K562 (cell line): ENCODE measurements around the gene CLCN4. TPM values are rescaled to one million over a fixed set of nuclear protein-coding genes. Genes with fewer than 3 reads are reported as not detected.

Source experiments
- ATAC-seq: fragments of 200-7000 bp; cut with Tn5 transposase; 3 replicates; pipeline ENCODE4 v1.9.1; 2020; ENCODE audit warnings: moderate library complexity
- BruUV-seq: library from RNA; stranded (reverse); fragments of 400-500 nt; replicated peaks from 2 replicates; lab custom pipeline; 2021; lab: Mats Ljungman, UMichigan
- CTCF ChIA-PET: fragments of 300-600 bp; formaldehyde crosslinking; extraction: SDS; loops from one replicate; lab custom pipeline; 2021; ENCODE audit warnings: low intra/inter-chr PET ratio; lab: Yijun Ruan, JAX
- POLR2A ChIA-PET: fragments of 300-600, 350-650 bp; sonication (Branson Sonifier 250); formaldehyde crosslinking; extraction: SDS; loops from one replicate; lab custom pipeline; 2021; ENCODE audit warnings: antibody characterized with exemption, inconsistent platforms; lab: Yijun Ruan, JAX
- DNase-seq, 4 experiments: peaks; one replicate each; pipeline versions ENCODE4 v3.0.0 to v3.0.0-alpha.2; 2011 to 2018; ENCODE audit warnings: low spot score in 3 of 4, mixed read lengths in 3 of 4; ENCODE audit errors: extremely low read depth in 1 of 4
- FAIRE-seq: peaks from 2 replicates; lab custom pipeline; 2011; peaks lifted over from hg19 to GRCh38; lab: Jason Lieb, UNC
- H2AFZ ChIP-seq: 2 replicates; pipeline ENCODE4 v1.6.0; 2011; ENCODE audit warnings: low read depth, low read length, control low read depth, inconsistent platforms
- H3K27ac ChIP-seq: fragments of 200-600 bp; 3 replicates; pipeline ENCODE4 v1.8.0; 2011; ENCODE audit warnings: low read depth, mild to moderate bottlenecking, control low read depth, inconsistent platforms, low read length, moderate library complexity, mixed read lengths; ENCODE audit errors: extremely low read depth
- H3K27me3 ChIP-seq, 2 experiments: fragments of 300-600 bp in 1 of 2; 2 replicates in 1 of 2; 3 replicates in 1 of 2; pipeline versions ENCODE4 v1.6.0 to v1.8.0; 2011; ENCODE audit warnings: inconsistent platforms in 2 of 2, low read length in 2 of 2, mild to moderate bottlenecking in 1 of 2, mixed read lengths in 1 of 2, moderate library complexity in 1 of 2; ENCODE audit not compliant: control insufficient read depth in 2 of 2, insufficient read depth in 2 of 2
- H3K36me3 ChIP-seq: fragments of 300-600 bp; 3 replicates; pipeline ENCODE4 v1.8.0; 2011; ENCODE audit warnings: mild to moderate bottlenecking, low read length, inconsistent platforms; ENCODE audit not compliant: control insufficient read depth, insufficient read depth
- H3K4me1 ChIP-seq, 2 experiments: fragments of 200-600 bp in 1 of 2; replicated peaks in 1 of 2; 2 replicates in 1 of 2; 3 replicates in 1 of 2; pipeline versions ENCODE4 v1.5.1 to v1.8.0; 2011; ENCODE audit warnings: inconsistent platforms in 2 of 2, low read length in 2 of 2, mild to moderate bottlenecking in 1 of 2, mixed read lengths in 1 of 2, moderate library complexity in 1 of 2; ENCODE audit not compliant: control insufficient read depth in 2 of 2, insufficient read depth in 2 of 2
- H3K4me2 ChIP-seq: 2 replicates; pipeline ENCODE4 v1.6.1; 2011; ENCODE audit warnings: low read length, control low read depth, inconsistent platforms, mixed read lengths; ENCODE audit not compliant: insufficient read depth
- H3K4me3 ChIP-seq: fragments of 200-600 bp; sonication (generic), shearing (Covaris generic); 2 replicates; pipeline ENCODE4 v1.5.1; 2016; ENCODE audit warnings: control low read depth, inconsistent platforms
- H3K79me2 ChIP-seq: fragments of 200-600 bp; 3 replicates; pipeline ENCODE4 v1.8.0; 2011; ENCODE audit warnings: low read length, inconsistent platforms; ENCODE audit not compliant: control insufficient read depth, insufficient read depth
- H3K9ac ChIP-seq, 2 experiments: 2 replicates each; pipeline versions ENCODE4 v1.6.0 to v1.6.1; 2011; ENCODE audit warnings: low read depth in 2 of 2, low read length in 2 of 2, control low read depth in 1 of 2, inconsistent platforms in 1 of 2, mild to moderate bottlenecking in 1 of 2, mixed read lengths in 1 of 2; ENCODE audit not compliant: insufficient read depth in 1 of 2
- H3K9me1 ChIP-seq: one replicate; pipeline ENCODE4 v1.6.0; 2011; ENCODE audit warnings: inconsistent platforms, mild to moderate bottlenecking, low read length, moderate library complexity; ENCODE audit not compliant: control insufficient read depth, insufficient read depth
- H3K9me3 ChIP-seq: replicated peaks from 2 replicates; pipeline ENCODE4 v1.5.1; 2011; ENCODE audit warnings: low read depth, low read length, inconsistent platforms; ENCODE audit not compliant: control insufficient read depth, insufficient read depth
- H4K20me1 ChIP-seq: replicated peaks from 2 replicates; pipeline ENCODE4 v1.6.1; 2011; ENCODE audit warnings: low read length, inconsistent platforms, mixed read lengths; ENCODE audit not compliant: control insufficient read depth, insufficient read depth
- IFI16 ChIP-seq: fragments of 250-450 bp; sonication (Bioruptor Pico); IDR thresholded peaks from 2 replicates; pipeline ENCODE4 v2.1.2; 2022; ENCODE audit warnings: mild to moderate bottlenecking, inconsistent platforms
- KHSRP ChIP-seq: fragments of 450-650 bp; IDR thresholded peaks from 2 replicates; pipeline ENCODE4 v1.6.1; 2017
- NEUROD1 ChIP-seq: fragments of 150-350 bp; IDR thresholded peaks from 2 replicates; pipeline ENCODE4 v1.6.1; 2014; ENCODE audit warnings: borderline replicate concordance, low read length, low read depth; ENCODE audit not compliant: partially characterized antibody
- NFRKB ChIP-seq: fragments of 450-650 bp; IDR thresholded peaks from 2 replicates; pipeline ENCODE4 v1.6.1; 2016; ENCODE audit warnings: low read depth
- PML ChIP-seq: IDR thresholded peaks from 2 replicates; pipeline ENCODE4 v1.6.1; 2012; ENCODE audit warnings: low read length, inconsistent platforms
- PRDM10 ChIP-seq: fragments of 450-650 bp; IDR thresholded peaks from 2 replicates; pipeline ENCODE4 v1.6.1; 2018; ENCODE audit not compliant: partially characterized antibody
- SMAD1 ChIP-seq: fragments of 150-350 bp; IDR thresholded peaks from 2 replicates; pipeline ENCODE4 v1.6.1; 2014; ENCODE audit warnings: low read length, low read depth; ENCODE audit not compliant: partially characterized antibody
- ZNF511 ChIP-seq: sonication (generic); formaldehyde crosslinking; IDR thresholded peaks from 2 replicates; pipeline ENCODE4 v1.8.0; 2022; ENCODE audit warnings: mild to moderate bottlenecking, missing genetic modification reagents
- ZNF740 ChIP-seq, 3 experiments: fragments of 200-800 bp in 1 of 3; sonication (Bioruptor generic) in 1 of 3; sonication (generic) in 1 of 3; formaldehyde crosslinking in 1 of 3; IDR thresholded peaks; 2 replicates each; pipeline versions ENCODE4 v1.6.1 to v1.8.0; 2016 to 2022; ENCODE audit warnings: mild to moderate bottlenecking in 2 of 3, missing compliant biosample characterization in 2 of 3, missing genetic modification characterization in 2 of 3, missing genetic modification reagents in 1 of 3
- WGBS: fragments of 100-300 bp; shearing (Covaris generic); methylation state at CpG from one replicate; pipeline ENCODE4 v1.1.6; 2016; ENCODE audit warnings: low coverage, mixed read lengths; ENCODE audit not compliant: insufficient coverage; ENCODE audit errors: missing lambda C conversion rate; 5-methylcytosine and 5-hydroxymethylcytosine counted together
- in situ Hi-C: fragments of 300-500 bp; cut with MboI; formaldehyde crosslinking; loops from 4 replicates; pipeline ENCODE4 v1.15.0; 2018; ENCODE audit warnings: inconsistent platforms, mixed read lengths
- intact Hi-C: fragments of 100-400 bp; cut with micrococcal nuclease; formaldehyde crosslinking; loops from 2 replicates; pipeline ENCODE4 v1.14.2; 2022
- polyA plus RNA-seq, 8 experiments: library from polyadenylated mRNA; depleted of rRNA in 4 of 8; stranded (reverse) in 5 of 8; unstranded in 3 of 8; fragments of >200 nt; fragmentation: Nextera tagmentation in 2 of 8; fragmentation: Illumina TruSeq in 1 of 8; extraction: Ambion mirVana in 2 of 8; extraction: Trizol in 1 of 8; gene quantifications; 2 replicates each; pipeline versions ENCODE4 v1.2.1 to v1.2.3, GENCODE V29; 2011 to 2014; ENCODE audit warnings: inconsistent platforms in 1 of 8, missing spikeins in 1 of 8
- total RNA-seq, 7 experiments: library from RNA; depleted of rRNA in 6 of 7; stranded (reverse); fragments of >200 nt in 6 of 7; fragmentation: Illumina TruSeq in 2 of 7; extraction: Trizol in 2 of 7; gene quantifications; 2 replicates each; pipeline versions ENCODE4 v1.2.1 to v1.2.3, GENCODE V29; 2011 to 2021; ENCODE audit warnings: low replicate concordance in 1 of 7

The CLCN4 gene
- total and polyA plus RNA-seq, 9 of the 15 experiments (the other 6 are each of a cell fraction or from before 2014, with no cell fraction given), result 0.03 to 0.24 (median 0.10) TPM; not detected in 1

GRCh38 chrX:10184411-10184810 lies 27.6 kb downstream of the CLCN4 start:
- Histone ChIP-seq H3K9ac (no peak overlapping the region), H3K79me2 (no peaks in the 10 kb centered on the region), H3K36me3 (no peaks in the 10 kb centered on the region), H3K9me1 (no peaks in the 10 kb centered on the region), H4K20me1 (no peaks in the 10 kb centered on the region), H3K27me3 (no peaks in the 10 kb centered on the region; a peak in 1 of 5 replicates), H3K4me1 (peaks cover 4% of the 10 kb centered on the region in 2 experiments; a peak in 2 of 5 replicates), H2AFZ (no peak overlapping the region), H3K27ac (no peak overlapping the region), H3K4me3 (no peak overlapping the region), H3K4me2 (no peak overlapping the region), H3K9me3 (no peaks in the 10 kb centered on the region)
- ChIA-PET POLR2A (interaction anchor here (1.3 kb wide), 1 partner anchor 18 kb away, joined by 3 read pairs; no protein-coding TSS in a partner anchor), CTCF (no interaction called here)
- in situ Hi-C loops (loop anchor here (10.0 to 25.0 kb wide), 3 partner anchors 430 to 1578 kb away; partner anchors contain the start of gene MSL3), intact Hi-C loops (no loop called here)
- FAIRE-seq, result no peak
- no TSS peak for BruUV-seq
- no peak for ATAC-seq
- 33% methylated on average over 2 of the region's 2 CpGs for WGBS
- DNase-seq, result no peak
- TF ChIP-seq SMAD1, result no peak
- no peak for TF ChIP-seq PML
- no peak for TF ChIP-seq NEUROD1
- TF ChIP-seq IFI16 (CRISPR knock-in tag), result no peak
- TF ChIP-seq ZNF740 (CRISPR knock-in tag; IDR thresholded peaks at IDR 0.05), result no peak
- no peak for TF ChIP-seq ZNF740 (tag; IDR thresholded peaks at IDR 0.05)
- TF ChIP-seq KHSRP, result no peak
- no peak for TF ChIP-seq ZNF511 (CRISPR knock-in tag)
- no peak for TF ChIP-seq PRDM10
- TF ChIP-seq NFRKB, result no peak
